Thyroid gland (tissue), 4 donors: ENCODE results near the gene LDB2. TPM values are rescaled to one million over a fixed set of nuclear protein-coding genes. Genes with fewer than 3 reads are reported as not detected.

Experiments used
- DNase-seq, 2 donors: peaks; one replicate each; pipeline ENCODE4 v3.0.0-alpha.2; 2019
- H3K27ac ChIP-seq, 3 donors: fragments of 200-600 bp; sonication (generic); 1 replicate in 2 of 3; 2 replicates in 1 of 3; pipeline ENCODE4 v1.5.1; 2016 to 2019; ENCODE audit warnings: mild to moderate bottlenecking in 1 of 3, moderate library complexity in 1 of 3
- H3K27me3 ChIP-seq: fragments of 200-600 bp; sonication (generic); one replicate; pipeline ENCODE4 v1.5.1; 2019
- H3K36me3 ChIP-seq, 2 donors: fragments of 200-600 bp; sonication (generic); one replicate each; pipeline ENCODE4 v1.5.1; 2016 to 2019
- H3K4me1 ChIP-seq, 2 donors: fragments of 200-600 bp; sonication (generic); one replicate each; pipeline ENCODE4 v1.5.1; 2017 to 2019
- H3K4me3 ChIP-seq, 3 donors: fragments of 200-600 bp; sonication (generic); replicated peaks in 1 of 3; 1 replicate in 2 of 3; 2 replicates in 1 of 3; pipeline ENCODE4 v1.5.1; 2016; ENCODE audit warnings: mild to moderate bottlenecking in 1 of 3
- H3K9me3 ChIP-seq: fragments of 200-600 bp; sonication (generic); one replicate; pipeline ENCODE4 v1.5.1; 2017
- CTCF ChIP-seq, 6 experiments: fragments of 200-600 bp in 3 of 6; fragments of 450-650 bp in 3 of 6; sonication (generic) in 3 of 6; IDR thresholded peaks; one replicate each; pipeline ENCODE4 v1.5.1; 2016 to 2019; ENCODE audit warnings: antibody characterized with exemption in 6 of 6, mild to moderate bottlenecking in 2 of 6, inconsistent platforms in 1 of 6, moderate library complexity in 1 of 6
- POLR2A ChIP-seq, 2 donors: fragments of 450-650 bp; IDR thresholded peaks; one replicate each; pipeline ENCODE4 v1.6.1; 2017; ENCODE audit warnings: antibody characterized with exemption in 2 of 2, mild to moderate bottlenecking in 2 of 2, moderate library complexity in 1 of 2
- WGBS, 2 donors: methylation state at CpG; one replicate each; pipeline ENCODE4 v1.1.5; 2017; 5-methylcytosine and 5-hydroxymethylcytosine counted together
- intact Hi-C: fragments of 100-400 bp; cut with DNase I; formaldehyde crosslinking; loops from one replicate; pipeline ENCODE4 v1.15.1; 2023
- total RNA-seq, 4 donors: library from RNA; depleted of rRNA; stranded (reverse); fragments of >200 nt; gene quantifications; one replicate each; pipeline ENCODE4 v1.2.3, GENCODE V29; 2016

Gene LDB2
- total RNA-seq, 4 donors from 2014 or later = 19.9 to 71.5 (median 41.1) TPM

GRCh38 chr4:16585053-16585452, 313.4 kb downstream of the LDB2 start:
- no peaks in the 10 kb centered on the region for H3K27me3 ChIP-seq
- TF ChIP-seq POLR2A (IDR thresholded peaks at IDR 0.05) (no peak), CTCF (IDR thresholded peaks at IDR 0.05) (no peak)
- H3K9me3 ChIP-seq = no peaks in the 10 kb centered on the region
- H3K27ac ChIP-seq = no peak overlapping the region
- no peaks in the 10 kb centered on the region for H3K36me3 ChIP-seq
- WGBS, 2 donors = 82 to 96% methylated on average over 6 to 7 of the region's 7 CpGs
- H3K4me3 ChIP-seq = no peak overlapping the region
- intact Hi-C loops = no loop called here
- no peak for DNase-seq
- peaks cover 0 to 5% of the 10 kb centered on the region in 2 donors for H3K4me1 ChIP-seq

- 82 to 87% methylated on average over 8 of the region's 8 CpGs for WGBS, 2 donors
- no peak for TF ChIP-seq POLR2A (IDR thresholded peaks at IDR 0.05)
- TF ChIP-seq CTCF (IDR thresholded peaks at IDR 0.05) = no peak
- DNase-seq = no peak
- H3K4me3 ChIP-seq = no peak overlapping the region
- intact Hi-C loops = no loop called here
- no peaks in the 10 kb centered on the region for H3K36me3 ChIP-seq
- no peaks in the 10 kb centered on the region for H3K27me3 ChIP-seq
- no peaks in the 10 kb centered on the region for H3K9me3 ChIP-seq
- H3K27ac ChIP-seq = no peak overlapping the region
- H3K4me1 ChIP-seq = peaks cover 0 to 5% of the 10 kb centered on the region in 2 donors
These were observed 314.7 kb downstream of the LDB2 start for GRCh38 chr4:16583764-16584163.

GRCh38 chr4:16582526-16582925, 315.9 kb downstream of the LDB2 start:
- Histone ChIP-seq H3K27me3 (no peaks in the 10 kb centered on the region), H3K4me1 (peaks cover 0 to 5% of the 10 kb centered on the region in 2 donors), H3K36me3 (no peaks in the 10 kb centered on the region), H3K27ac (no peak overlapping the region), H3K9me3 (no peaks in the 10 kb centered on the region), H3K4me3 (no peak overlapping the region)
- DNase-seq = no peak
- WGBS, 2 donors = 96 to 97% methylated on average over 7 of the region's 10 CpGs
- intact Hi-C loops = no loop called here
- TF ChIP-seq POLR2A (IDR thresholded peaks at IDR 0.05) (no peak), CTCF (IDR thresholded peaks at IDR 0.05) (peak in 2 of 6 experiments; percentile 7 to 10)

- 94 to 100% methylated on average over 3 of the region's 3 CpGs for WGBS, 2 donors
- Histone ChIP-seq H3K9me3 (no peaks in the 10 kb centered on the region), H3K4me3 (no peak overlapping the region), H3K27ac (no peak overlapping the region), H3K4me1 (peaks cover 0 to 5% of the 10 kb centered on the region in 2 donors), H3K36me3 (no peaks in the 10 kb centered on the region), H3K27me3 (no peaks in the 10 kb centered on the region)
- no peak for TF ChIP-seq CTCF (IDR thresholded peaks at IDR 0.05)
- no peak for TF ChIP-seq POLR2A (IDR thresholded peaks at IDR 0.05)
- DNase-seq = no peak
- intact Hi-C loops = no loop called here
These were observed 316.4 kb downstream of the LDB2 start for GRCh38 chr4:16582036-16582435.

GRCh38 chr4:16581117-16581516, 317.3 kb downstream of the LDB2 start:
- WGBS, 2 donors = 97 to 100% methylated on average over 3 of the region's 3 CpGs
- Histone ChIP-seq H3K4me1 (peaks cover 0 to 4% of the 10 kb centered on the region in 2 donors), H3K9me3 (no peaks in the 10 kb centered on the region), H3K27ac (no peak overlapping the region), H3K27me3 (no peaks in the 10 kb centered on the region), H3K4me3 (no peak overlapping the region), H3K36me3 (no peaks in the 10 kb centered on the region)
- no peak for TF ChIP-seq CTCF (IDR thresholded peaks at IDR 0.05)
- TF ChIP-seq POLR2A (IDR thresholded peaks at IDR 0.05) = no peak
- no peak for DNase-seq
- intact Hi-C loops = no loop called here
